A673 (cell line): ENCODE measurements around the gene GPRC5D. TPM values are rescaled to one million over a fixed set of nuclear protein-coding genes. Genes with fewer than 3 reads are reported as not detected.

Experiments
- BruUV-seq: library from RNA; stranded (reverse); fragments of 400-500 nt; replicated peaks from 2 replicates; lab custom pipeline; 2021; lab: Mats Ljungman, UMichigan
- CTCF ChIA-PET: fragments of 300-600 bp; sonication (Branson Sonifier 250); formaldehyde crosslinking; loops from one replicate; lab custom pipeline; 2022; ENCODE audit warnings: antibody characterized with exemption; lab: Charles Lee
- POLR2A ChIA-PET: fragments of 300-600 bp; sonication (Branson Sonifier 250); formaldehyde crosslinking; loops from one replicate; lab custom pipeline; 2022; ENCODE audit warnings: antibody characterized with exemption; ENCODE audit not compliant: low non-redundant PET; lab: Charles Lee
- DNase-seq: peaks from one replicate; pipeline ENCODE4 v3.0.0-alpha.2; 2015; ENCODE audit warnings: low spot score
- H3K27ac ChIP-seq: fragments of 200-600 bp; sonication (generic); 2 replicates; pipeline ENCODE4 v1.5.1; 2016; ENCODE audit warnings: mixed run types, low read depth, mild to moderate bottlenecking, mixed read lengths, antibody characterized with exemption, low read length; ENCODE audit not compliant: poor library complexity, severe bottlenecking
- H3K27me3 ChIP-seq: fragments of 200-600 bp; sonication (generic); replicated peaks from 2 replicates; pipeline ENCODE4 v1.6.1; 2017; ENCODE audit warnings: mixed run types, low read depth, mild to moderate bottlenecking, mixed read lengths, antibody characterized with exemption, low read length; ENCODE audit not compliant: insufficient read depth, poor library complexity
- H3K36me3 ChIP-seq: fragments of 200-600 bp; sonication (generic); 2 replicates; pipeline ENCODE4 v1.6.1; 2016; ENCODE audit warnings: mixed run types, mild to moderate bottlenecking, mixed read lengths, antibody characterized with exemption, low read length; ENCODE audit not compliant: insufficient read depth, poor library complexity, severe bottlenecking
- H3K4me1 ChIP-seq: fragments of 200-600 bp; sonication (generic); 2 replicates; pipeline ENCODE4 v1.6.1; 2017; ENCODE audit warnings: mixed run types, mild to moderate bottlenecking, mixed read lengths, antibody characterized with exemption, low read length; ENCODE audit not compliant: insufficient read depth, poor library complexity, severe bottlenecking
- H3K4me3 ChIP-seq: fragments of 200-600 bp; sonication (generic); 2 replicates; pipeline ENCODE4 v1.5.1; 2016; ENCODE audit warnings: low read depth, mixed run types, mild to moderate bottlenecking, mixed read lengths, low read length; ENCODE audit not compliant: poor library complexity, severe bottlenecking
- H3K9me3 ChIP-seq: fragments of 200-600 bp; sonication (generic); 2 replicates; pipeline ENCODE4 v1.6.1; 2016; ENCODE audit warnings: mixed run types, low read depth, mild to moderate bottlenecking, mixed read lengths, antibody characterized with exemption, low read length; ENCODE audit not compliant: poor library complexity, severe bottlenecking
- CTCF ChIP-seq: fragments of 300-800, 200-600 bp; sonication (generic); conservative IDR thresholded peaks from 2 replicates; pipeline ENCODE4 v1.5.1; 2017; ENCODE audit warnings: low read depth, mild to moderate bottlenecking, antibody characterized with exemption, low read length, moderate library complexity, mixed read lengths
- EZH2 ChIP-seq: fragments of 200-600 bp; sonication (generic); IDR thresholded peaks from 2 replicates; pipeline ENCODE4 v1.6.1; 2017; ENCODE audit warnings: borderline replicate concordance, low read depth, mild to moderate bottlenecking, mixed read lengths, antibody characterized with exemption, low read length; ENCODE audit not compliant: poor library complexity, severe bottlenecking
- intact Hi-C: fragments of 100-400 bp; cut with micrococcal nuclease; formaldehyde crosslinking; loops from one replicate; pipeline ENCODE4 v1.10.0; 2022; ENCODE audit not compliant: unreplicated experiment
- total RNA-seq: library from RNA; stranded (reverse); gene quantifications from 2 replicates; pipeline ENCODE4 v1.2.3, GENCODE V29; 2021

GPRC5D gene
- total RNA-seq, 1 experiment from 2014 or later = not detected

GRCh38 chr12:12891080-12891880 is 60.7 kb downstream of the GPRC5D start, which contains the start of gene GPRC5A:
GPRC5A (plus strand) TSS chr12:12891562; CDS start chr12:12908250, 16,688 bp downstream.
- intact Hi-C loops = no loop called here
- POLR2A ChIA-PET = no interaction called here
- CTCF ChIA-PET = interaction anchor here (1.1 kb wide), 1 partner anchor 55 kb away, joined by 3 read pairs; no protein-coding TSS in a partner anchor
- H3K9me3 ChIP-seq = no peaks in the 10 kb centered on the region
- H3K27me3 ChIP-seq = no peaks in the 10 kb centered on the region
- H3K4me3 ChIP-seq = peak within 1 kb of the TSS; percentile 52
- TF ChIP-seq EZH2 (no peak), CTCF (0 out of 2 replicates have a peak, but pooled peaks have one; percentile 12)
- peaks cover 9% of the 10 kb centered on the region for H3K4me1 ChIP-seq
- no TSS peak for BruUV-seq
- peak; percentile 43 for DNase-seq
- H3K36me3 ChIP-seq = no peaks in the 10 kb centered on the region
- H3K27ac ChIP-seq = no peak within 1 kb of the TSS

Other genes with a start within 250 kb of the GPRC5D start
- gene CDKN1B, start 234.8 kb downstream of the GPRC5D start, total RNA-seq = 38.7 and 42.7 TPM in 2 replicates
- gene APOLD1, start 166.5 kb downstream of the GPRC5D start, total RNA-seq = 5.9 and 6.4 TPM in 2 replicates
- 86.8 and 90.4 TPM in 2 replicates for gene DDX47, start 138.8 kb downstream of the GPRC5D start, total RNA-seq
- 0.22 and 0.56 TPM in 2 replicates for gene GPRC5A, start 60.6 kb downstream of the GPRC5D start, total RNA-seq
- 26.7 and 28.1 TPM in 2 replicates for gene HEBP1, start 48.1 kb upstream of the GPRC5D start, total RNA-seq
- 11.8 and 13.2 TPM in 2 replicates for gene FAM234B, start 92.2 kb upstream of the GPRC5D start, total RNA-seq
- gene GSG1, start 151.5 kb upstream of the GPRC5D start, total RNA-seq = 0.24 TPM in 1 of 2 replicates, not detected in the other
- gene EMP1, start 244.6 kb upstream of the GPRC5D start, total RNA-seq = 39.9 and 66.5 TPM in 2 replicates